ENCODE data around the gene TAS2R50.

DNA sequence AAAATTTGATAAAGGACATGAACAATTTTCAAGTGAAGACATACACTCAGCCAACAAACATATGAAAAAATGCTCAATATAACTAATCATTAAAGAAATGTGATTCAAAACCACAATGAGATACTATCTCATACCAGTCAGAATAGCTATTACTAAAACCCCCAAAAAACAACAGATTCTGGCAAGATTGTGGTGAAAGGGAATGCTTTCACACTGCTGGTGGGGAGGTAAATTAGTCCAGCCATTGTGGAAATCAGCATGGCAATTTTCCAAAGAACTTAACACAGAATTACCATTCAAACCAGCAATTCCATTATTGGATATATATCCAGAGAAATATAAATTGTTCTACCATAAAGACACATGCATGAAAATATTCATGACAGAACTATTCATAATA lies 29.0 kb downstream of the TAS2R50 start:
- TF ChIP-seq, protein P1, sequence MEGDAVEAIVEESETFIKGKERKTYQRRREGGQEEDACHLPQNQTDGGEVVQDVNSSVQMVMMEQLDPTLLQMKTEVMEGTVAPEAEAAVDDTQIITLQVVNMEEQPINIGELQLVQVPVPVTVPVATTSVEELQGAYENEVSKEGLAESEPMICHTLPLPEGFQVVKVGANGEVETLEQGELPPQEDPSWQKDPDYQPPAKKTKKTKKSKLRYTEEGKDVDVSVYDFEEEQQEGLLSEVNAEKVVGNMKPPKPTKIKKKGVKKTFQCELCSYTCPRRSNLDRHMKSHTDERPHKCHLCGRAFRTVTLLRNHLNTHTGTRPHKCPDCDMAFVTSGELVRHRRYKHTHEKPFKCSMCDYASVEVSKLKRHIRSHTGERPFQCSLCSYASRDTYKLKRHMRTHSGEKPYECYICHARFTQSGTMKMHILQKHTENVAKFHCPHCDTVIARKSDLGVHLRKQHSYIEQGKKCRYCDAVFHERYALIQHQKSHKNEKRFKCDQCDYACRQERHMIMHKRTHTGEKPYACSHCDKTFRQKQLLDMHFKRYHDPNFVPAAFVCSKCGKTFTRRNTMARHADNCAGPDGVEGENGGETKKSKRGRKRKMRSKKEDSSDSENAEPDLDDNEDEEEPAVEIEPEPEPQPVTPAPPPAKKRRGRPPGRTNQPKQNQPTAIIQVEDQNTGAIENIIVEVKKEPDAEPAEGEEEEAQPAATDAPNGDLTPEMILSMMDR (IDR thresholded peaks at IDR 0.05) = no peak
- TF ChIP-seq POLR2A (IDR thresholded peaks at IDR 0.05) = no peak

Measured in esophagus squamous epithelium (tissue), 4 donors.